ENCODE data around the gene FTO. TPM values are rescaled to one million over a fixed set of nuclear protein-coding genes. Genes with fewer than 3 reads are reported as not detected.

Gene FTO
- total and polyA plus RNA-seq, 5 donors from 2014 or later, result 58.6 to 97.6 (median 93.4) TPM

DNA sequence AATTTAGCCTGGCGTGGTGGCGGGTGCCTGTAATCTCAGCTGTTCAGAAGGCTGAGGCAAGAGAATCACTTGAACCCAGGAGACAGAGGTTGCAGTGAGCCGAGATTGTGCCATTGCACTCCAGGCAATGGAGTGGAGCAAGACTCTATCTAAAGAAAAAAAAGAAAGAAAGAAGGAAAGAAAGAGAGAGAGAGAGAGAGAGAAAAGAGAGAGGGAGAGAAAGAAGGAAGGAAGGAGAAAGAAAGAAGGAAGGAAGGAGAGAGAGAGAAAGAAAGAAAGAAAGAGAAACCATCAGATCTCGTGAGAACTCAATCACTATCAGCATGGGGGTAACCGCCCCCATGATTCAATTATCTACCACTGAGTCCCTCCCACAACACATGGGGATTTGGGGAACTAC, 293.0 kb downstream of the FTO start:
- Histone ChIP-seq H3K27ac (ENCODE audit: insufficient read depth, low read length, poor library complexity, severe bottlenecking) (no peak overlapping the region), H3K4me3 (ENCODE audit: low read depth, low read length) (no peak overlapping the region), H3K36me3 (ENCODE audit: control insufficient read depth, insufficient read depth, low read length) (no peaks in the 10 kb centered on the region), H3K4me1 (ENCODE audit: control insufficient read depth, insufficient read depth, low read length, poor library complexity, severe bottlenecking) (no peaks in the 10 kb centered on the region), H3K9me3 (ENCODE audit: control insufficient read depth in 2 of 2, low read length in 2 of 2) (no peaks in the 10 kb centered on the region), H3K27me3 (ENCODE audit: control insufficient read depth, insufficient read depth, low read length) (no peaks in the 10 kb centered on the region)
- Mint-ChIP-seq H3K27me3 (no peaks in the 10 kb centered on the region), H3K36me3 (peaks cover 28% of the 10 kb centered on the region), H3K4me3 (no peak overlapping the region), H3K9me3 (peaks cover 0 to 1% (median 0%) of the 10 kb centered on the region in 7 donors), H3K27ac (no peak overlapping the region), H3K4me1 (peaks cover 0 to 11% (median 3%) of the 10 kb centered on the region in 4 donors)
- DNase-seq (no peak), ATAC-seq (ENCODE audit: low read depth in 2 of 2) (no peak)

DNA sequence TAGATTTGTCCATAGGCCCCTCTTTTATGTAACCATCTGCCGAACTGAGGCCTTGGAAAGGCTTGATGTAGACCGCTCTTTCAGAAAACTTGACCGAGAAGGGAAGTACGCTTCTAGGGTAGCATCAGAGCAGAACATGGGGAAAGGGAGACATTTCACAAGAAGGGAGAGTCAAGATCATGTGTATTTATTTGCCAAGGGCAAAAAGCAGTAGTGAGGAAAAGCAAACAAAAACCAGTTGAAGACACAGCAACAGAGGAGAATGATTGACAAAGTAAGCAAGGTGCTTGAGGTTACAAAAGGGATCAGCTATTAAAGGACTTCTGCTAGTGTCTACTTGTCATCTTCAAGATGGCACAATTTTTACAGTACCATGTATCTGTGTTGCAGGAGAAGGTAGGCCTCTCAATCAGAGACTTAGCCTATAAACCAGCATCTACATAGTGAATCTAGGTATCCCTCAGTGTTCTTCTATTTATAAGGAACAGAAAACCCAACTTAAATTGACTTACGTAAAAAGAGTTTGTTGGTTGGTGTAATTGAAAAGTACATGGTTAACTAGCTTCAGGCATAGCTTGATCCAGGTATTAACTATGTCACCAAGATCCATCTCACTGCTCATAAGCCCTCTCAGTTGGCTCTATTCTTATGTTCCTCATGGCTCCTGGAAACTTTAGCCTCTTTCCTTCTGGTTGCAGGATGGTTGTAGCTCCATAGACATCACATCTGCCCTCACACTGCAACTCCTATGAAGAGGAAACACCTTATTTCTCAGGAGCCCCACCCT, 294.3 kb downstream of the FTO start:
- H3K36me3 ChIP-seq (ENCODE audit: control insufficient read depth, insufficient read depth, low read length), result no peaks in the 10 kb centered on the region
- Mint-ChIP-seq H3K9me3 (peaks cover 0 to 1% (median 0%) of the 10 kb centered on the region in 7 donors), H3K36me3 (peaks cover 28% of the 10 kb centered on the region), H3K4me1 (peaks cover 0 to 7% (median 3%) of the 10 kb centered on the region in 4 donors), H3K4me3 (no peak overlapping the region), H3K27me3 (no peaks in the 10 kb centered on the region), H3K27ac (no peak overlapping the region)
- H3K4me1 ChIP-seq (ENCODE audit: control insufficient read depth, insufficient read depth, low read length, poor library complexity, severe bottlenecking), result no peaks in the 10 kb centered on the region
- DNase-seq (no peak), ATAC-seq (ENCODE audit: low read depth in 2 of 2) (no peak)
- H3K9me3 ChIP-seq (ENCODE audit: control insufficient read depth in 2 of 2, low read length in 2 of 2), result no peaks in the 10 kb centered on the region
- no peak overlapping the region for H3K27ac ChIP-seq (ENCODE audit: insufficient read depth, low read length, poor library complexity, severe bottlenecking)
- H3K27me3 ChIP-seq (ENCODE audit: control insufficient read depth, insufficient read depth, low read length), result no peaks in the 10 kb centered on the region
- no peak overlapping the region for H3K4me3 ChIP-seq (ENCODE audit: low read depth, low read length)

- H3K27me3 ChIP-seq (ENCODE audit: control insufficient read depth, insufficient read depth, low read length), result no peaks in the 10 kb centered on the region
- Mint-ChIP-seq H3K36me3 (peaks cover 28% of the 10 kb centered on the region), H3K9me3 (peaks cover 0 to 1% (median 0%) of the 10 kb centered on the region in 7 donors), H3K4me1 (peaks cover 0 to 6% (median 2%) of the 10 kb centered on the region in 4 donors), H3K4me3 (no peak overlapping the region), H3K27ac (no peak overlapping the region), H3K27me3 (no peaks in the 10 kb centered on the region)
- no peaks in the 10 kb centered on the region for H3K4me1 ChIP-seq (ENCODE audit: control insufficient read depth, insufficient read depth, low read length, poor library complexity, severe bottlenecking)
- H3K36me3 ChIP-seq (ENCODE audit: control insufficient read depth, insufficient read depth, low read length), result no peaks in the 10 kb centered on the region
- ATAC-seq (ENCODE audit: low read depth in 2 of 2) (no peak), DNase-seq (no peak)
- no peak overlapping the region for H3K27ac ChIP-seq (ENCODE audit: insufficient read depth, low read length, poor library complexity, severe bottlenecking)
- H3K9me3 ChIP-seq (ENCODE audit: control insufficient read depth in 2 of 2, low read length in 2 of 2), result no peaks in the 10 kb centered on the region
- no peak overlapping the region for H3K4me3 ChIP-seq (ENCODE audit: low read depth, low read length)
Measured at GRCh38 chr16:53998966-53999522, 295.1 kb downstream of the FTO start.

- no peaks in the 10 kb centered on the region for H3K36me3 ChIP-seq (ENCODE audit: control insufficient read depth, insufficient read depth, low read length)
- no peak overlapping the region for H3K27ac ChIP-seq (ENCODE audit: insufficient read depth, low read length, poor library complexity, severe bottlenecking)
- no peaks in the 10 kb centered on the region for H3K27me3 ChIP-seq (ENCODE audit: control insufficient read depth, insufficient read depth, low read length)
- no peak for ATAC-seq (ENCODE audit: low read depth in 2 of 2)
- Mint-ChIP-seq H3K4me1 (peaks cover 0 to 6% (median 2%) of the 10 kb centered on the region in 4 donors), H3K36me3 (peaks cover 27% of the 10 kb centered on the region), H3K27ac (no peak overlapping the region), H3K9me3 (no peaks in the 10 kb centered on the region), H3K4me3 (no peak overlapping the region), H3K27me3 (no peaks in the 10 kb centered on the region)
- no peak for DNase-seq
- no peaks in the 10 kb centered on the region for H3K4me1 ChIP-seq (ENCODE audit: control insufficient read depth, insufficient read depth, low read length, poor library complexity, severe bottlenecking)
- no peaks in the 10 kb centered on the region for H3K9me3 ChIP-seq (ENCODE audit: control insufficient read depth in 2 of 2, low read length in 2 of 2)
- H3K4me3 ChIP-seq (ENCODE audit: low read depth, low read length), result no peak overlapping the region
Measured at GRCh38 chr16:53999841-54000240, 295.9 kb downstream of the FTO start.

- Histone ChIP-seq H3K9me3 (ENCODE audit: control insufficient read depth in 2 of 2, low read length in 2 of 2) (no peaks in the 10 kb centered on the region), H3K27me3 (ENCODE audit: control insufficient read depth, insufficient read depth, low read length) (no peaks in the 10 kb centered on the region), H3K4me3 (ENCODE audit: low read depth, low read length) (no peak overlapping the region), H3K36me3 (ENCODE audit: control insufficient read depth, insufficient read depth, low read length) (no peaks in the 10 kb centered on the region), H3K27ac (ENCODE audit: insufficient read depth, low read length, poor library complexity, severe bottlenecking) (no peak overlapping the region), H3K4me1 (ENCODE audit: control insufficient read depth, insufficient read depth, low read length, poor library complexity, severe bottlenecking) (no peaks in the 10 kb centered on the region)
- H3K9me3 Mint-ChIP-seq, result no peaks in the 10 kb centered on the region
- H3K27ac Mint-ChIP-seq, result no peak overlapping the region
- ATAC-seq (ENCODE audit: low read depth in 2 of 2), result no peak
- H3K36me3 Mint-ChIP-seq, result peaks cover 23% of the 10 kb centered on the region
- H3K27me3 Mint-ChIP-seq, result no peaks in the 10 kb centered on the region
- H3K4me1 Mint-ChIP-seq, result peaks cover 0 to 6% (median 2%) of the 10 kb centered on the region in 4 donors
- DNase-seq, result no peak
- H3K4me3 Mint-ChIP-seq, result no peak overlapping the region
Measured at GRCh38 chr16:54000361-54000760, 296.4 kb downstream of the FTO start.

GRCh38 chr16:54006693-54007092, 302.7 kb downstream of the FTO start:
- Histone ChIP-seq H3K27me3 (ENCODE audit: control insufficient read depth, insufficient read depth, low read length) (no peaks in the 10 kb centered on the region), H3K4me3 (ENCODE audit: low read depth, low read length) (no peak overlapping the region), H3K36me3 (ENCODE audit: control insufficient read depth, insufficient read depth, low read length) (peaks cover 10% of the 10 kb centered on the region), H3K27ac (ENCODE audit: insufficient read depth, low read length, poor library complexity, severe bottlenecking) (no peak overlapping the region), H3K9me3 (ENCODE audit: control insufficient read depth in 2 of 2, low read length in 2 of 2) (no peaks in the 10 kb centered on the region), H3K4me1 (ENCODE audit: control insufficient read depth, insufficient read depth, low read length, poor library complexity, severe bottlenecking) (no peaks in the 10 kb centered on the region)
- Mint-ChIP-seq H3K4me1 (peaks cover 0 to 2% (median 0%) of the 10 kb centered on the region in 4 donors), H3K27ac (peak overlapping the region in 1 of 3 donors; percentile 5), H3K27me3 (no peaks in the 10 kb centered on the region), H3K36me3 (peaks cover 38% of the 10 kb centered on the region), H3K4me3 (no peak overlapping the region), H3K9me3 (peaks cover 0 to 4% (median 2%) of the 10 kb centered on the region in 7 donors)
- ATAC-seq (ENCODE audit: low read depth in 2 of 2), result no peak
- no peak for DNase-seq

GRCh38 chr16:54007504-54007903, 303.5 kb downstream of the FTO start:
- Mint-ChIP-seq H3K4me3 (no peak overlapping the region), H3K4me1 (peaks cover 0 to 5% (median 2%) of the 10 kb centered on the region in 4 donors), H3K27ac (no peak overlapping the region), H3K9me3 (peaks cover 0 to 11% (median 3%) of the 10 kb centered on the region in 7 donors), H3K27me3 (no peaks in the 10 kb centered on the region), H3K36me3 (peaks cover 43% of the 10 kb centered on the region)
- DNase-seq (no peak), ATAC-seq (ENCODE audit: low read depth in 2 of 2) (no peak)
- Histone ChIP-seq H3K27me3 (ENCODE audit: control insufficient read depth, insufficient read depth, low read length) (no peaks in the 10 kb centered on the region), H3K36me3 (ENCODE audit: control insufficient read depth, insufficient read depth, low read length) (peaks cover 10% of the 10 kb centered on the region), H3K9me3 (ENCODE audit: control insufficient read depth in 2 of 2, low read length in 2 of 2) (no peaks in the 10 kb centered on the region), H3K4me3 (ENCODE audit: low read depth, low read length) (no peak overlapping the region), H3K4me1 (ENCODE audit: control insufficient read depth, insufficient read depth, low read length, poor library complexity, severe bottlenecking) (no peaks in the 10 kb centered on the region), H3K27ac (ENCODE audit: insufficient read depth, low read length, poor library complexity, severe bottlenecking) (no peak overlapping the region)

Data from CD4-positive, CD25-positive, alpha-beta regulatory T cell (primary cell).